SK-N-SH treated with all-trans-retinoic acid at 6 μM for 48 hours (cell line): ENCODE measurements around the gene ANKRD30A.

Experiments
- BACH2 ChIP-seq: fragments of 250-450 bp; sonication (Bioruptor Pico); IDR thresholded peaks from 2 replicates; pipeline ENCODE4 v1.9.0; 2021; ENCODE audit warnings: mild to moderate bottlenecking, borderline replicate concordance
- RARB ChIP-seq: fragments of 250-450 bp; sonication (Bioruptor Pico); IDR thresholded peaks from 2 replicates; pipeline ENCODE4 v1.8.0; 2021; ENCODE audit warnings: mild to moderate bottlenecking, moderate library complexity
- ZNF8 ChIP-seq: fragments of 450-650 bp; formaldehyde crosslinking; IDR thresholded peaks from 2 replicates; pipeline ENCODE4 v1.5.0; 2020; ENCODE audit warnings: mild to moderate bottlenecking, moderate library complexity
- TF ChIP-seq, protein P1 (sequence below): fragments of 250-450 bp; sonication (Bioruptor Pico); IDR thresholded peaks from 2 replicates; pipeline ENCODE4 v1.8.0; 2021; ENCODE audit warnings: low read depth, mild to moderate bottlenecking, moderate library complexity, borderline replicate concordance

DNA sequence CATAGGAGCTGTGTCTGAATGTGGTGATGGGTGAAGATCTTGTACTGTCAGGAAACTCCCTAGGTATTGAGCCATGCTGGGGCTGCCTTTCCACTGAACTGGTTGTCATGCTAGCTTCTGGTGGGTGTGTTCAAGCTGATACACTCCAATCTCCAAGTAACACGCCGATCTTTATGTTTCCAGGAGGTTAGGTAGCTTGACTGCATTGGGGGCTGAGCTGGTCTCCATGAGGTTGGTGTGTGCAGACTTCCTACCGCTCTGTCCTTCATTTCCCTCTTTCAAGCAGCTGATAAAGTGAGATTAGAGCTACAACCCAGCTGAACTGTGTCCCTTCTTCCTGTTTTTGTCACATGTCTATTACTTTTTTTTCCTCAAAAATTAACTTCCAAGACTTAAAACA, 265.5 kb downstream of the ANKRD30A start:
- TF ChIP-seq ZNF8 (CRISPR knock-in tag) (no peak), BACH2 (CRISPR knock-in tag) (no peak), RARB (CRISPR knock-in tag) (no peak)
- TF ChIP-seq, protein P1, sequence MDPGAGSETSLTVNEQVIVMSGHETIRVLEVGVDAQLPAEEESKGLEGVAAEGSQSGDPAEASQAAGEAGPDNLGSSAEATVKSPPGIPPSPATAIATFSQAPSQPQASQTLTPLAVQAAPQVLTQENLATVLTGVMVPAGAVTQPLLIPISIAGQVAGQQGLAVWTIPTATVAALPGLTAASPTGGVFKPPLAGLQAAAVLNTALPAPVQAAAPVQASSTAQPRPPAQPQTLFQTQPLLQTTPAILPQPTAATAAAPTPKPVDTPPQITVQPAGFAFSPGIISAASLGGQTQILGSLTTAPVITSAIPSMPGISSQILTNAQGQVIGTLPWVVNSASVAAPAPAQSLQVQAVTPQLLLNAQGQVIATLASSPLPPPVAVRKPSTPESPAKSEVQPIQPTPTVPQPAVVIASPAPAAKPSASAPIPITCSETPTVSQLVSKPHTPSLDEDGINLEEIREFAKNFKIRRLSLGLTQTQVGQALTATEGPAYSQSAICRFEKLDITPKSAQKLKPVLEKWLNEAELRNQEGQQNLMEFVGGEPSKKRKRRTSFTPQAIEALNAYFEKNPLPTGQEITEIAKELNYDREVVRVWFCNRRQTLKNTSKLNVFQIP (CRISPR knock-in tag): no peak
